ENCODE measurements around the gene EHHADH.
"Not testable (repeated sequence)": the region's sequence is repeated elsewhere in the genome, so short reads cannot be mapped to it uniquely, and the experiment has no call there.

Gene EHHADH

GRCh38 chr3:185242642-185243041 lies 11.2 kb downstream of the EHHADH start:
- Histone ChIP-seq H3K4me1 (ENCODE audit: control insufficient read depth, insufficient read depth, low read length) (no peaks in the 10 kb centered on the region), H3K36me3 (ENCODE audit: control insufficient read depth, insufficient read depth, low read length) (no peaks in the 10 kb centered on the region), H3K27me3 (ENCODE audit: control insufficient read depth, insufficient read depth, low read length) (no peaks in the 10 kb centered on the region), H3K9ac (ENCODE audit: low read depth, low read length) (no peak overlapping the region), H3K9me3 (ENCODE audit: control insufficient read depth, insufficient read depth, low read length) (peaks cover 2% of the 10 kb centered on the region), H3K4me3 (ENCODE audit: low read depth, low read length) (no peak overlapping the region)

GRCh38 chr3:185236969-185237368 lies 16.9 kb downstream of the EHHADH start:
- Histone ChIP-seq H3K4me3 (ENCODE audit: low read depth, low read length) (no peak overlapping the region), H3K9me3 (ENCODE audit: control insufficient read depth, insufficient read depth, low read length) (no peaks in the 10 kb centered on the region), H3K27me3 (ENCODE audit: control insufficient read depth, insufficient read depth, low read length) (no peaks in the 10 kb centered on the region), H3K9ac (ENCODE audit: low read depth, low read length) (no peak overlapping the region), H3K4me1 (ENCODE audit: control insufficient read depth, insufficient read depth, low read length) (no peaks in the 10 kb centered on the region), H3K36me3 (ENCODE audit: control insufficient read depth, insufficient read depth, low read length) (no peaks in the 10 kb centered on the region)

GRCh38 chr3:185233328-185233727 lies 20.5 kb downstream of the EHHADH start:
- Histone ChIP-seq H3K9me3 (ENCODE audit: control insufficient read depth, insufficient read depth, low read length) (no peaks in the 10 kb centered on the region), H3K27me3 (ENCODE audit: control insufficient read depth, insufficient read depth, low read length) (no peaks in the 10 kb centered on the region), H3K4me3 (ENCODE audit: low read depth, low read length) (no peak overlapping the region), H3K4me1 (ENCODE audit: control insufficient read depth, insufficient read depth, low read length) (no peaks in the 10 kb centered on the region), H3K36me3 (ENCODE audit: control insufficient read depth, insufficient read depth, low read length) (no peaks in the 10 kb centered on the region), H3K9ac (ENCODE audit: low read depth, low read length) (no peak overlapping the region)

GRCh38 chr3:185226526-185226925 lies 27.3 kb downstream of the EHHADH start:
- not testable (repeated sequence) for H3K9me3 ChIP-seq (ENCODE audit: control insufficient read depth, insufficient read depth, low read length); H3K27me3 ChIP-seq (ENCODE audit: control insufficient read depth, insufficient read depth, low read length); H3K36me3 ChIP-seq (ENCODE audit: control insufficient read depth, insufficient read depth, low read length); H3K4me3 ChIP-seq (ENCODE audit: low read depth, low read length); H3K4me1 ChIP-seq (ENCODE audit: control insufficient read depth, insufficient read depth, low read length); H3K9ac ChIP-seq (ENCODE audit: low read depth, low read length)

- Histone ChIP-seq H3K4me1 (ENCODE audit: control insufficient read depth, insufficient read depth, low read length) (no peaks in the 10 kb centered on the region), H3K27me3 (ENCODE audit: control insufficient read depth, insufficient read depth, low read length) (no peaks in the 10 kb centered on the region), H3K36me3 (ENCODE audit: control insufficient read depth, insufficient read depth, low read length) (no peaks in the 10 kb centered on the region), H3K9me3 (ENCODE audit: control insufficient read depth, insufficient read depth, low read length) (no peaks in the 10 kb centered on the region), H3K4me3 (ENCODE audit: low read depth, low read length) (no peak overlapping the region), H3K9ac (ENCODE audit: low read depth, low read length) (no peak overlapping the region)
Measured at GRCh38 chr3:185225523-185225922, 28.3 kb downstream of the EHHADH start.

GRCh38 chr3:185225080-185225479 lies 28.8 kb downstream of the EHHADH start:
- H3K9ac ChIP-seq (ENCODE audit: low read depth, low read length): no peak overlapping the region
- H3K4me1 ChIP-seq (ENCODE audit: control insufficient read depth, insufficient read depth, low read length): no peaks in the 10 kb centered on the region
- H3K27me3 ChIP-seq (ENCODE audit: control insufficient read depth, insufficient read depth, low read length): no peaks in the 10 kb centered on the region
- H3K4me3 ChIP-seq (ENCODE audit: low read depth, low read length): no peak overlapping the region
- no peaks in the 10 kb centered on the region for H3K9me3 ChIP-seq (ENCODE audit: control insufficient read depth, insufficient read depth, low read length)
- H3K36me3 ChIP-seq (ENCODE audit: control insufficient read depth, insufficient read depth, low read length): no peaks in the 10 kb centered on the region

GRCh38 chr3:185221203-185221602 lies 32.6 kb downstream of the EHHADH start:
- H3K9me3 ChIP-seq (ENCODE audit: control insufficient read depth, insufficient read depth, low read length): no peaks in the 10 kb centered on the region
- H3K9ac ChIP-seq (ENCODE audit: low read depth, low read length): no peak overlapping the region
- H3K4me3 ChIP-seq (ENCODE audit: low read depth, low read length): no peak overlapping the region
- H3K36me3 ChIP-seq (ENCODE audit: control insufficient read depth, insufficient read depth, low read length): no peaks in the 10 kb centered on the region
- H3K4me1 ChIP-seq (ENCODE audit: control insufficient read depth, insufficient read depth, low read length): peaks cover 5% of the 10 kb centered on the region
- no peaks in the 10 kb centered on the region for H3K27me3 ChIP-seq (ENCODE audit: control insufficient read depth, insufficient read depth, low read length)

GRCh38 chr3:185216607-185216958 lies 37.3 kb downstream of the EHHADH start:
- Histone ChIP-seq H3K9ac (ENCODE audit: low read depth, low read length) (no peak overlapping the region), H3K4me3 (ENCODE audit: low read depth, low read length) (no peak overlapping the region), H3K27me3 (ENCODE audit: control insufficient read depth, insufficient read depth, low read length) (no peaks in the 10 kb centered on the region), H3K4me1 (ENCODE audit: control insufficient read depth, insufficient read depth, low read length) (peaks cover 7% of the 10 kb centered on the region), H3K36me3 (ENCODE audit: control insufficient read depth, insufficient read depth, low read length) (no peaks in the 10 kb centered on the region), H3K9me3 (ENCODE audit: control insufficient read depth, insufficient read depth, low read length) (no peaks in the 10 kb centered on the region)

GRCh38 chr3:185215873-185216606 lies 37.8 kb downstream of the EHHADH start:
- Histone ChIP-seq H3K9me3 (ENCODE audit: control insufficient read depth, insufficient read depth, low read length) (no peaks in the 10 kb centered on the region), H3K4me1 (ENCODE audit: control insufficient read depth, insufficient read depth, low read length) (peaks cover 7% of the 10 kb centered on the region), H3K9ac (ENCODE audit: low read depth, low read length) (no peak overlapping the region), H3K27me3 (ENCODE audit: control insufficient read depth, insufficient read depth, low read length) (no peaks in the 10 kb centered on the region), H3K36me3 (ENCODE audit: control insufficient read depth, insufficient read depth, low read length) (no peaks in the 10 kb centered on the region), H3K4me3 (ENCODE audit: low read depth, low read length) (no peak overlapping the region)

GRCh38 chr3:185212559-185212958 lies 41.3 kb downstream of the EHHADH start:
- no peaks in the 10 kb centered on the region for H3K9me3 ChIP-seq (ENCODE audit: control insufficient read depth, insufficient read depth, low read length)
- H3K27me3 ChIP-seq (ENCODE audit: control insufficient read depth, insufficient read depth, low read length): no peaks in the 10 kb centered on the region
- H3K9ac ChIP-seq (ENCODE audit: low read depth, low read length): no peak overlapping the region
- H3K4me3 ChIP-seq (ENCODE audit: low read depth, low read length): no peak overlapping the region
- H3K36me3 ChIP-seq (ENCODE audit: control insufficient read depth, insufficient read depth, low read length): no peaks in the 10 kb centered on the region
- peaks cover 7% of the 10 kb centered on the region for H3K4me1 ChIP-seq (ENCODE audit: control insufficient read depth, insufficient read depth, low read length)

GRCh38 chr3:185212086-185212485 lies 41.8 kb downstream of the EHHADH start:
- Histone ChIP-seq H3K9ac (ENCODE audit: low read depth, low read length) (no peak overlapping the region), H3K27me3 (ENCODE audit: control insufficient read depth, insufficient read depth, low read length) (no peaks in the 10 kb centered on the region), H3K36me3 (ENCODE audit: control insufficient read depth, insufficient read depth, low read length) (no peaks in the 10 kb centered on the region), H3K9me3 (ENCODE audit: control insufficient read depth, insufficient read depth, low read length) (no peaks in the 10 kb centered on the region), H3K4me1 (ENCODE audit: control insufficient read depth, insufficient read depth, low read length) (peaks cover 6% of the 10 kb centered on the region), H3K4me3 (ENCODE audit: low read depth, low read length) (no peak overlapping the region)

GRCh38 chr3:185210621-185211142 lies 43.2 kb downstream of the EHHADH start:
- no peaks in the 10 kb centered on the region for H3K9me3 ChIP-seq (ENCODE audit: control insufficient read depth, insufficient read depth, low read length)
- no peak overlapping the region for H3K9ac ChIP-seq (ENCODE audit: low read depth, low read length)
- H3K27me3 ChIP-seq (ENCODE audit: control insufficient read depth, insufficient read depth, low read length): no peaks in the 10 kb centered on the region
- H3K4me1 ChIP-seq (ENCODE audit: control insufficient read depth, insufficient read depth, low read length): no peaks in the 10 kb centered on the region
- no peak overlapping the region for H3K4me3 ChIP-seq (ENCODE audit: low read depth, low read length)
- no peaks in the 10 kb centered on the region for H3K36me3 ChIP-seq (ENCODE audit: control insufficient read depth, insufficient read depth, low read length)
